ENCODE results near the gene GDI2.

Gene GDI2

DNA sequence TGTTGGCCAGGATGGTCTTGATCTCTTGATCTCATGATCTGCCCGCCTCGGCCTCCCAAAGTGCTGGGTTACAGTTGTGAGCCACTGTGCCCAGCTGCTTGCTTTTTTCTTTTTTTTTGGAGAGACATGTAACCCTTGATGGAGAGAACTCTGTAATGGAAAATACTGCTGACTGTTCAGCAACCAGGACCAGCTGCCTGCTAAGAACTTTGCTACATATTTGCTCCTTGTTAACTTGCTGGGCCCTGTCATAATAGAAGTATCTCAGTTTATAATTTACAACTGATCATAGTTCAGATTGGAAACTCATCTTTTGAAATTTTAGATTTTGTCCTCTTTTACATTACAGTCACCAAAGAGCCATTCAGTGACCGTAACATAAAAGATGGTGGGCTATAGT lies 93.7 kb downstream of the GDI2 start:
- H3K36me3 ChIP-seq (replicated peaks; ENCODE audit: low read depth, low read length), result peaks cover 3% of the 10 kb centered on the region
- peaks cover 31% of the 10 kb centered on the region for H3K79me2 ChIP-seq (ENCODE audit: low read length)
- H3K27ac ChIP-seq (ENCODE audit: low read length), result no peak overlapping the region

More for the DNA sequence above, 93.7 kb downstream of the GDI2 start:
- H4K20me1 ChIP-seq (ENCODE audit: insufficient read depth, low read length), result no peaks in the 10 kb centered on the region
- no peaks in the 10 kb centered on the region for H3K4me1 ChIP-seq (ENCODE audit: low read length)
- H3K9me3 ChIP-seq (ENCODE audit: insufficient read depth, low read length), result no peaks in the 10 kb centered on the region
- no peak overlapping the region for H3K4me2 ChIP-seq (ENCODE audit: low read length)
- TF ChIP-seq, protein P1, sequence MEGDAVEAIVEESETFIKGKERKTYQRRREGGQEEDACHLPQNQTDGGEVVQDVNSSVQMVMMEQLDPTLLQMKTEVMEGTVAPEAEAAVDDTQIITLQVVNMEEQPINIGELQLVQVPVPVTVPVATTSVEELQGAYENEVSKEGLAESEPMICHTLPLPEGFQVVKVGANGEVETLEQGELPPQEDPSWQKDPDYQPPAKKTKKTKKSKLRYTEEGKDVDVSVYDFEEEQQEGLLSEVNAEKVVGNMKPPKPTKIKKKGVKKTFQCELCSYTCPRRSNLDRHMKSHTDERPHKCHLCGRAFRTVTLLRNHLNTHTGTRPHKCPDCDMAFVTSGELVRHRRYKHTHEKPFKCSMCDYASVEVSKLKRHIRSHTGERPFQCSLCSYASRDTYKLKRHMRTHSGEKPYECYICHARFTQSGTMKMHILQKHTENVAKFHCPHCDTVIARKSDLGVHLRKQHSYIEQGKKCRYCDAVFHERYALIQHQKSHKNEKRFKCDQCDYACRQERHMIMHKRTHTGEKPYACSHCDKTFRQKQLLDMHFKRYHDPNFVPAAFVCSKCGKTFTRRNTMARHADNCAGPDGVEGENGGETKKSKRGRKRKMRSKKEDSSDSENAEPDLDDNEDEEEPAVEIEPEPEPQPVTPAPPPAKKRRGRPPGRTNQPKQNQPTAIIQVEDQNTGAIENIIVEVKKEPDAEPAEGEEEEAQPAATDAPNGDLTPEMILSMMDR (IDR thresholded peaks at IDR 0.05; ENCODE audit: low read depth, low read length), result no peak
- no peak for TF ChIP-seq EZH2phosphoT487 (IDR thresholded peaks at IDR 0.05; ENCODE audit: low read depth)
- no peak overlapping the region for H3K4me3 ChIP-seq (ENCODE audit: low read length)
- no peak overlapping the region for H3K9ac ChIP-seq (ENCODE audit: low read length)
- H3K27me3 ChIP-seq (ENCODE audit: low read depth, low read length), result no peaks in the 10 kb centered on the region
- H2AFZ ChIP-seq (ENCODE audit: low read depth, low read length), result no peak overlapping the region
